Fibroblast of lung (primary cell): Measurements from ENCODE around the gene FARP1. TPM values are rescaled to one million over a fixed set of nuclear protein-coding genes. Genes with fewer than 3 reads are reported as not detected.

Experiments
- DNase-seq, 2 donors: peaks; one replicate each; pipeline versions ENCODE4 v3.0.0 to v3.0.0-alpha.2; 2010; ENCODE audit warnings: low read depth in 2 of 2
- H2AFZ ChIP-seq: 2 replicates; pipeline ENCODE4 v1.5.1; 2012; ENCODE audit warnings: low read length, control low read depth, inconsistent platforms
- H3K27ac ChIP-seq: 2 replicates; pipeline ENCODE4 v1.5.1; 2011; ENCODE audit warnings: low read length, control low read depth; ENCODE audit not compliant: insufficient read depth
- H3K27me3 ChIP-seq: 2 replicates; pipeline ENCODE4 v1.5.1; 2011; ENCODE audit warnings: mild to moderate bottlenecking, low read length; ENCODE audit not compliant: control insufficient read depth, insufficient read depth
- H3K36me3 ChIP-seq: 2 replicates; pipeline ENCODE4 v1.5.1; 2011; ENCODE audit warnings: low read length; ENCODE audit not compliant: control insufficient read depth, insufficient read depth
- H3K4me1 ChIP-seq: 2 replicates; pipeline ENCODE4 v1.5.1; 2011; ENCODE audit warnings: low read length; ENCODE audit not compliant: control insufficient read depth, insufficient read depth; ENCODE audit errors: extremely low read depth
- H3K4me2 ChIP-seq: 2 replicates; pipeline ENCODE4 v1.5.1; 2011; ENCODE audit warnings: low read length, control low read depth; ENCODE audit not compliant: insufficient read depth; ENCODE audit errors: extremely low read depth
- H3K4me3 ChIP-seq, 4 experiments: fragments of 200-600 bp in 1 of 4; sonication (generic) in 1 of 4; replicated peaks in 1 of 4; 2 replicates each; pipeline ENCODE4 v1.5.1; 2011 to 2016; ENCODE audit warnings: low read length in 4 of 4, low read depth in 3 of 4, mild to moderate bottlenecking in 3 of 4, control low read depth in 2 of 4, inconsistent platforms in 1 of 4, mixed read lengths in 1 of 4; ENCODE audit not compliant: insufficient read depth in 1 of 4; ENCODE audit errors: control extremely low read depth in 1 of 4
- H3K79me2 ChIP-seq: 2 replicates; pipeline ENCODE4 v1.5.1; 2012; ENCODE audit warnings: mild to moderate bottlenecking, low read length, inconsistent platforms; ENCODE audit not compliant: control insufficient read depth, insufficient read depth
- H3K9ac ChIP-seq: 2 replicates; pipeline ENCODE4 v1.5.1; 2011; ENCODE audit warnings: mild to moderate bottlenecking, low read length, control low read depth; ENCODE audit not compliant: insufficient read depth
- H3K9me3 ChIP-seq: 2 replicates; pipeline ENCODE4 v1.5.1; 2012; ENCODE audit warnings: low read depth, low read length; ENCODE audit not compliant: control insufficient read depth, insufficient read depth
- H4K20me1 ChIP-seq: 2 replicates; pipeline ENCODE4 v1.5.1; 2011; ENCODE audit warnings: low read length; ENCODE audit not compliant: control insufficient read depth, insufficient read depth; ENCODE audit errors: extremely low read depth
- CTCF ChIP-seq, 2 donors: IDR thresholded peaks in 1 of 2; conservative IDR thresholded peaks in 1 of 2; 1 replicate in 1 of 2; 2 replicates in 1 of 2; pipeline ENCODE4 v1.5.1; 2011 to 2012; ENCODE audit warnings: low read length in 2 of 2, control low read depth in 1 of 2, inconsistent platforms in 1 of 2, low read depth in 1 of 2, mild to moderate bottlenecking in 1 of 2
- EZH2 ChIP-seq: IDR thresholded peaks from 2 replicates; pipeline ENCODE4 v1.5.1; 2012; ENCODE audit warnings: low read length, control low read depth, mild to moderate bottlenecking; ENCODE audit errors: missing control alignments
- polyA plus RNA-seq, 2 donors: library from polyadenylated mRNA; depleted of rRNA in 1 of 2; stranded (reverse) in 1 of 2; unstranded in 1 of 2; fragments of >200 nt; gene quantifications; 2 replicates each; pipeline ENCODE4 v1.2.1, GENCODE V29; 2011 to 2012; ENCODE audit warnings: missing spikeins in 1 of 2
- total RNA-seq: library from RNA; depleted of rRNA; stranded (reverse); fragments of >200 nt; gene quantifications from 2 replicates; pipeline ENCODE4 v1.2.1, GENCODE V29; 2014

The FARP1 gene
- total and polyA plus RNA-seq, 2 donors (not counting 1 experiment from before 2014, with no cell fraction given), result 50.9 to 199 TPM

- H3K9ac ChIP-seq, result no peak overlapping the region
- H4K20me1 ChIP-seq, result no peaks in the 10 kb centered on the region
- no peaks in the 10 kb centered on the region for H3K9me3 ChIP-seq
- H3K27me3 ChIP-seq, result no peaks in the 10 kb centered on the region
- TF ChIP-seq EZH2, result no peak
- TF ChIP-seq CTCF (conservative IDR thresholded peaks at IDR 0.05 in 1 of 2, IDR thresholded peaks at IDR 0.05 in 1 of 2; ENCODE audit: low read depth in 1 of 2, low read length in 2 of 2), result no peak
- no peak overlapping the region for H3K4me3 ChIP-seq
- peaks cover 1% of the 10 kb centered on the region for H3K79me2 ChIP-seq
- H3K4me2 ChIP-seq, result no peak overlapping the region
- no peaks in the 10 kb centered on the region for H3K4me1 ChIP-seq
- DNase-seq, result peak in 1 of 2 donors; percentile 26
- no peaks in the 10 kb centered on the region for H3K36me3 ChIP-seq
- no peak overlapping the region for H3K27ac ChIP-seq
- H2AFZ ChIP-seq, result no peak overlapping the region
These were observed 197.0 kb downstream of the FARP1 start for GRCh38 chr13:98339684-98340425.

- Histone ChIP-seq H3K9ac (no peak overlapping the region), H3K27me3 (no peaks in the 10 kb centered on the region), H3K27ac (no peak overlapping the region), H2AFZ (no peak overlapping the region), H3K36me3 (no peaks in the 10 kb centered on the region), H3K9me3 (no peaks in the 10 kb centered on the region), H3K4me3 (no peak overlapping the region), H3K4me1 (no peaks in the 10 kb centered on the region), H3K4me2 (no peak overlapping the region), H4K20me1 (no peaks in the 10 kb centered on the region), H3K79me2 (peaks cover 1% of the 10 kb centered on the region)
- TF ChIP-seq EZH2, result no peak
- no peak for TF ChIP-seq CTCF (conservative IDR thresholded peaks at IDR 0.05 in 1 of 2, IDR thresholded peaks at IDR 0.05 in 1 of 2; ENCODE audit: low read depth in 1 of 2, low read length in 2 of 2)
- DNase-seq, result no peak
These were observed 200.1 kb downstream of the FARP1 start for GRCh38 chr13:98342953-98343352.

GRCh38 chr13:98343461-98343860 lies 200.6 kb downstream of the FARP1 start:
- DNase-seq, result no peak
- no peak overlapping the region for H3K4me3 ChIP-seq
- no peaks in the 10 kb centered on the region for H3K79me2 ChIP-seq
- H3K36me3 ChIP-seq, result no peaks in the 10 kb centered on the region
- no peaks in the 10 kb centered on the region for H4K20me1 ChIP-seq
- no peak overlapping the region for H2AFZ ChIP-seq
- TF ChIP-seq CTCF (conservative IDR thresholded peaks at IDR 0.05 in 1 of 2, IDR thresholded peaks at IDR 0.05 in 1 of 2; ENCODE audit: low read depth in 1 of 2, low read length in 2 of 2) (no peak), EZH2 (no peak)
- no peak overlapping the region for H3K27ac ChIP-seq
- no peaks in the 10 kb centered on the region for H3K27me3 ChIP-seq
- no peak overlapping the region for H3K9ac ChIP-seq
- no peaks in the 10 kb centered on the region for H3K9me3 ChIP-seq
- no peaks in the 10 kb centered on the region for H3K4me1 ChIP-seq
- no peak overlapping the region for H3K4me2 ChIP-seq
